ENCODE results near the gene LRMDA. TPM values are rescaled to one million over a fixed set of nuclear protein-coding genes. Genes with fewer than 3 reads are reported as not detected.

Gene LRMDA
- total and polyA plus RNA-seq, 10 of the 15 experiments (the other 5 are each of a cell fraction or from before 2014, with no cell fraction given): 0.07 to 0.54 (median 0.29) TPM; not detected in 4

- H3K36me3 ChIP-seq (ENCODE audit: control insufficient read depth in 2 of 2, insufficient read depth in 2 of 2, low read length in 1 of 2): no peaks in the 10 kb centered on the region
- H3K4me2 ChIP-seq (ENCODE audit: control insufficient read depth, insufficient read depth): no peak overlapping the region
- ChIA-PET POLR2A (interaction anchor here (1.3 kb wide), 1 partner anchor 37 kb away, joined by 3 read pairs; no protein-coding TSS in a partner anchor), SMC1A (ENCODE audit: uncharacterized antibody, unreplicated experiment) (interaction anchor here (0.7 to 1.2 kb wide), 3 partner anchors 38 to 252 kb away, joined by 3 to 5 read pairs (median 4); no protein-coding TSS in a partner anchor), RAD21 (ENCODE audit: unreplicated experiment) (no interaction called here), CTCF (interaction anchor here (0.6 to 1.1 kb wide), 2 partner anchors 14 to 117 kb away, joined by 3 to 6 read pairs; no protein-coding TSS in a partner anchor)
- H2AFZ ChIP-seq (ENCODE audit: control insufficient read depth, low read depth, low read length): no peak overlapping the region
- intact Hi-C loops (cut with micrococcal nuclease; ENCODE audit: unreplicated experiment): no loop called here
- FAIRE-seq (no peak), DNase-seq (ENCODE audit: low read depth, low spot score) (no peak), ATAC-seq (peak; percentile 76)
- no peaks in the 10 kb centered on the region; the same call in 1 of the 3 replicates for H3K9me3 ChIP-seq (replicated peaks; ENCODE audit: control insufficient read depth, insufficient read depth, low read length)
- H4K20me1 ChIP-seq (ENCODE audit: control insufficient read depth, insufficient read depth): no peaks in the 10 kb centered on the region
- BruUV-seq (replicated peaks): no TSS peak
- no peaks in the 10 kb centered on the region for H3K79me2 ChIP-seq (ENCODE audit: control insufficient read depth, insufficient read depth, low read length)
- 0 out of 2 replicates have a peak, but pooled peaks have one; percentile 28 for TF ChIP-seq NR2C1 (IDR thresholded peaks at IDR 0.05)
- TF ChIP-seq RB1 (IDR thresholded peaks at IDR 0.05; ENCODE audit: borderline replicate concordance): no peak
- TF ChIP-seq IKZF1 (conservative IDR thresholded peaks at IDR 0.05): peak; percentile 29; the same call in 1 of the 2 replicates
- TF ChIP-seq FOS (IDR thresholded peaks at IDR 0.05; ENCODE audit: borderline replicate concordance, extremely low read depth, insufficient read length): no peak
- TF ChIP-seq BHLHE40 (IDR thresholded peaks at IDR 0.05; ENCODE audit: borderline replicate concordance in 1 of 2, low read depth in 2 of 2, low read length in 1 of 2): 0 out of 4 replicates have a peak, but pooled peaks of 1 of the 2 experiments have one; percentile 8
- no peak for TF ChIP-seq SREBF2 (IDR thresholded peaks at IDR 0.05; ENCODE audit: low read length)
- peak; percentile 78 for TF ChIP-seq NR2F1 (conservative IDR thresholded peaks at IDR 0.05)
- no peak for TF ChIP-seq CHD1 (IDR thresholded peaks at IDR 0.05; ENCODE audit: low read depth, low read length)
- no peak for TF ChIP-seq POLR2A (IDR thresholded peaks at IDR 0.05; ENCODE audit: low read depth, low read length)
- TF ChIP-seq ZBTB11 (CRISPR knock-in tag; IDR thresholded peaks at IDR 0.05): no peak
- WGBS (ENCODE audit: insufficient coverage, insufficient replicate concordance, low lambda C conversion rate, missing lambda C conversion rate): 4% methylated on average over 12 of the region's 12 CpGs
- in situ Hi-C loops (cut with MboI): no loop called here
- no peaks in the 10 kb centered on the region for H3K27me3 ChIP-seq (replicated peaks in 1 of 2; ENCODE audit: control insufficient read depth in 2 of 2, insufficient read depth in 2 of 2, low read length in 1 of 2)
- H3K4me3 ChIP-seq: no peak overlapping the region
- no peak overlapping the region for H3K27ac ChIP-seq (ENCODE audit: control insufficient read depth, insufficient read depth)
- no peaks in the 10 kb centered on the region for H3K4me1 ChIP-seq (ENCODE audit: control insufficient read depth, insufficient read depth, low read length)
- no peak overlapping the region for H3K9ac ChIP-seq (ENCODE audit: control insufficient read depth, insufficient read depth, low read length)
Observed at GRCh38 chr10:76051007-76051936, 619.8 kb downstream of the LRMDA start.

Measured in GM12878 (cell line).